ENCODE measurements around the gene CT83. TPM values are rescaled to one million over a fixed set of nuclear protein-coding genes. Genes with fewer than 3 reads are reported as not detected.

CT83 gene
- total RNA-seq (2014; rRNA removed; shearing (Covaris generic)) = not detected in 2 replicates

- Histone ChIP-seq H3K4me1 (replicated peaks) (no peaks in the 10 kb centered on the region), H3K4me3 (no peak within 1 kb of the TSS), H3K27me3 (replicated peaks) (no peaks in the 10 kb centered on the region), H3K36me3 (no peaks in the 10 kb centered on the region), H3K9me3 (replicated peaks) (no peaks in the 10 kb centered on the region), H3K27ac (no peak within 1 kb of the TSS)
- DNase-seq (ENCODE audit: low read depth in 1 of 2, low spot score in 2 of 2) = no peak
Observed at GRCh38 chrX:116462822-116463221, at the start of gene CT83. Gene CT83, minus strand, starts transcription at chrX:116462976. Its CDS starts 120 bp downstream, at chrX:116462856.

- no peak overlapping the region for H3K4me3 ChIP-seq
- H3K27ac ChIP-seq = no peak overlapping the region
- H3K4me1 ChIP-seq (replicated peaks) = no peaks in the 10 kb centered on the region
- H3K9me3 ChIP-seq (replicated peaks) = no peaks in the 10 kb centered on the region
- no peaks in the 10 kb centered on the region for H3K27me3 ChIP-seq (replicated peaks)
- DNase-seq (ENCODE audit: low read depth in 1 of 2, low spot score in 2 of 2) = no peak
- H3K36me3 ChIP-seq = no peaks in the 10 kb centered on the region
Observed at GRCh38 chrX:116499780-116500179, 37.0 kb upstream of the CT83 start.

GRCh38 chrX:116493271-116493670, 30.5 kb upstream of the CT83 start:
- H3K27ac ChIP-seq = no peak overlapping the region
- no peaks in the 10 kb centered on the region for H3K36me3 ChIP-seq
- H3K27me3 ChIP-seq (replicated peaks) = no peaks in the 10 kb centered on the region
- H3K4me3 ChIP-seq = no peak overlapping the region
- DNase-seq (ENCODE audit: low read depth in 1 of 2, low spot score in 2 of 2) = no peak
- H3K9me3 ChIP-seq (replicated peaks) = no peaks in the 10 kb centered on the region
- H3K4me1 ChIP-seq (replicated peaks) = no peaks in the 10 kb centered on the region

GRCh38 chrX:116490104-116490503, 27.3 kb upstream of the CT83 start:
- no peaks in the 10 kb centered on the region for H3K9me3 ChIP-seq (replicated peaks)
- H3K36me3 ChIP-seq = no peaks in the 10 kb centered on the region
- no peak for DNase-seq (ENCODE audit: low read depth in 1 of 2, low spot score in 2 of 2)
- H3K4me1 ChIP-seq (replicated peaks) = no peaks in the 10 kb centered on the region
- no peak overlapping the region for H3K4me3 ChIP-seq
- no peaks in the 10 kb centered on the region for H3K27me3 ChIP-seq (replicated peaks)
- H3K27ac ChIP-seq = no peak overlapping the region

GRCh38 chrX:116480059-116480458, 17.3 kb upstream of the CT83 start:
- no peaks in the 10 kb centered on the region for H3K27me3 ChIP-seq (replicated peaks)
- H3K36me3 ChIP-seq = no peaks in the 10 kb centered on the region
- no peak overlapping the region for H3K27ac ChIP-seq
- no peaks in the 10 kb centered on the region for H3K9me3 ChIP-seq (replicated peaks)
- no peak overlapping the region for H3K4me3 ChIP-seq
- H3K4me1 ChIP-seq (replicated peaks) = no peaks in the 10 kb centered on the region
- DNase-seq (ENCODE audit: low read depth in 1 of 2, low spot score in 2 of 2) = no peak

GRCh38 chrX:116449156-116449555, 13.6 kb downstream of the CT83 start:
- no peaks in the 10 kb centered on the region for H3K9me3 ChIP-seq (replicated peaks)
- no peaks in the 10 kb centered on the region for H3K27me3 ChIP-seq (replicated peaks)
- no peak for DNase-seq (ENCODE audit: low read depth in 1 of 2, low spot score in 2 of 2)
- H3K4me3 ChIP-seq = no peak overlapping the region
- no peaks in the 10 kb centered on the region for H3K36me3 ChIP-seq
- H3K4me1 ChIP-seq (replicated peaks) = no peaks in the 10 kb centered on the region
- no peak overlapping the region for H3K27ac ChIP-seq

- H3K4me1 ChIP-seq (replicated peaks) = no peaks in the 10 kb centered on the region
- no peak within 1 kb of the TSS for H3K4me3 ChIP-seq
- no peak within 1 kb of the TSS for H3K27ac ChIP-seq
- H3K27me3 ChIP-seq (replicated peaks) = no peaks in the 10 kb centered on the region
- H3K36me3 ChIP-seq = no peaks in the 10 kb centered on the region
- no peak for DNase-seq (ENCODE audit: low read depth in 1 of 2, low spot score in 2 of 2)
- no peaks in the 10 kb centered on the region for H3K9me3 ChIP-seq (replicated peaks)
Observed at GRCh38 chrX:116436358-116436816, 26.4 kb downstream of the CT83 start, which contains the start of gene SLC6A14. Gene SLC6A14, plus strand, starts transcription at chrX:116436606. Its CDS starts 104 bp downstream, at chrX:116436710.

GRCh38 chrX:116435597-116435996, 27.2 kb downstream of the CT83 start:
- no peak for DNase-seq (ENCODE audit: low read depth in 1 of 2, low spot score in 2 of 2)
- no peak overlapping the region for H3K27ac ChIP-seq
- no peak overlapping the region for H3K4me3 ChIP-seq
- no peaks in the 10 kb centered on the region for H3K27me3 ChIP-seq (replicated peaks)
- no peaks in the 10 kb centered on the region for H3K4me1 ChIP-seq (replicated peaks)
- H3K36me3 ChIP-seq = no peaks in the 10 kb centered on the region
- no peaks in the 10 kb centered on the region for H3K9me3 ChIP-seq (replicated peaks)

- Histone ChIP-seq H3K27me3 (replicated peaks) (no peaks in the 10 kb centered on the region), H3K27ac (no peak overlapping the region), H3K4me3 (no peak overlapping the region), H3K36me3 (no peaks in the 10 kb centered on the region), H3K9me3 (replicated peaks) (no peaks in the 10 kb centered on the region), H3K4me1 (replicated peaks) (no peaks in the 10 kb centered on the region)
- DNase-seq (ENCODE audit: low read depth in 1 of 2, low spot score in 2 of 2) = no peak
Observed at GRCh38 chrX:116427978-116428377, 34.8 kb downstream of the CT83 start.

- no peaks in the 10 kb centered on the region for H3K27me3 ChIP-seq (replicated peaks)
- DNase-seq (ENCODE audit: low read depth in 1 of 2, low spot score in 2 of 2) = no peak
Observed at GRCh38 chrX:116417968-116418367, 44.8 kb downstream of the CT83 start.

GRCh38 chrX:116417214-116417613, 45.6 kb downstream of the CT83 start:
- no peak for DNase-seq (ENCODE audit: low read depth in 1 of 2, low spot score in 2 of 2)
- Histone ChIP-seq H3K4me3 (no peak overlapping the region), H3K36me3 (no peaks in the 10 kb centered on the region), H3K9me3 (replicated peaks) (no peaks in the 10 kb centered on the region), H3K27ac (no peak overlapping the region), H3K27me3 (replicated peaks) (no peaks in the 10 kb centered on the region), H3K4me1 (replicated peaks) (no peaks in the 10 kb centered on the region)

More at GRCh38 chrX:116417968-116418367, 44.8 kb downstream of the CT83 start:
- H3K36me3 ChIP-seq = no peaks in the 10 kb centered on the region
- no peak overlapping the region for H3K27ac ChIP-seq
- no peak overlapping the region for H3K4me3 ChIP-seq
- H3K9me3 ChIP-seq (replicated peaks) = no peaks in the 10 kb centered on the region
- no peaks in the 10 kb centered on the region for H3K4me1 ChIP-seq (replicated peaks)

GRCh38 chrX:116413273-116413672, 49.5 kb downstream of the CT83 start:
- no peak for DNase-seq (ENCODE audit: low read depth in 1 of 2, low spot score in 2 of 2)
- H3K27ac ChIP-seq = no peak overlapping the region
- no peaks in the 10 kb centered on the region for H3K27me3 ChIP-seq (replicated peaks)
- no peak overlapping the region for H3K4me3 ChIP-seq
- H3K4me1 ChIP-seq (replicated peaks) = no peaks in the 10 kb centered on the region
- H3K36me3 ChIP-seq = no peaks in the 10 kb centered on the region
- no peaks in the 10 kb centered on the region for H3K9me3 ChIP-seq (replicated peaks)

Data from SJSA1 (cell line).